CD14-positive monocyte (primary cell): ENCODE results near the gene TTC12. TPM values are rescaled to one million over a fixed set of nuclear protein-coding genes. Genes with fewer than 3 reads are reported as not detected.

ENCODE experiments used
- DNase-seq, 3 donors: peaks; one replicate each; pipeline ENCODE4 v3.0.0-alpha.2; 2011 to 2022
- H2AFZ ChIP-seq: 2 replicates; pipeline ENCODE4 v1.6.0; 2012; ENCODE audit warnings: mild to moderate bottlenecking, low read depth, low read length, inconsistent platforms; ENCODE audit not compliant: insufficient read depth, poor library complexity, severe bottlenecking
- H3K27ac ChIP-seq, 2 donors: 1 replicate in 1 of 2; 2 replicates in 1 of 2; pipeline ENCODE4 v1.5.1; 2012 to 2013; ENCODE audit warnings: low read length in 2 of 2, control low read depth in 1 of 2, inconsistent platforms in 1 of 2, low read depth in 1 of 2, mild to moderate bottlenecking in 1 of 2
- H3K27me3 ChIP-seq, 2 donors: one replicate each; pipeline versions ENCODE4 v1.6.0 to v1.6.1; 2011 to 2013; ENCODE audit warnings: low read length in 2 of 2; ENCODE audit not compliant: control insufficient read depth in 2 of 2, insufficient read depth in 2 of 2
- H3K36me3 ChIP-seq, 2 donors: replicated peaks in 1 of 2; 1 replicate in 1 of 2; 2 replicates in 1 of 2; pipeline versions ENCODE4 v1.5.1 to v1.6.1; 2012 to 2013; ENCODE audit warnings: low read length in 2 of 2, control low read depth in 1 of 2, inconsistent platforms in 1 of 2, mild to moderate bottlenecking in 1 of 2; ENCODE audit not compliant: insufficient read depth in 2 of 2, control insufficient read depth in 1 of 2
- H3K4me1 ChIP-seq, 2 donors: 1 replicate in 1 of 2; 2 replicates in 1 of 2; pipeline versions ENCODE4 v1.5.1 to v1.6.1; 2012 to 2013; ENCODE audit warnings: low read length in 2 of 2, control low read depth in 1 of 2, inconsistent platforms in 1 of 2, mild to moderate bottlenecking in 1 of 2, moderate library complexity in 1 of 2; ENCODE audit not compliant: insufficient read depth in 2 of 2, control insufficient read depth in 1 of 2
- H3K4me2 ChIP-seq: replicated peaks from 2 replicates; pipeline ENCODE3; 2012; ENCODE audit warnings: low read length, moderate library complexity, mild to moderate bottlenecking; ENCODE audit not compliant: poor library complexity, severe bottlenecking; ENCODE audit errors: extremely low read depth
- H3K4me3 ChIP-seq, 3 experiments: fragments of 200-600 bp in 1 of 3; sonication (generic) in 1 of 3; replicated peaks in 1 of 3; 1 replicate in 2 of 3; 2 replicates in 1 of 3; pipeline ENCODE4 v1.5.1; 2011 to 2013; ENCODE audit warnings: low read length in 3 of 3, mild to moderate bottlenecking in 3 of 3, control low read depth in 2 of 3, low read depth in 2 of 3, inconsistent platforms in 1 of 3, moderate library complexity in 1 of 3
- H3K79me2 ChIP-seq: 2 replicates; pipeline ENCODE4 v1.6.0; 2012; ENCODE audit warnings: mild to moderate bottlenecking, control low read depth, inconsistent platforms, low read length, moderate library complexity; ENCODE audit not compliant: insufficient read depth
- H3K9ac ChIP-seq: 2 replicates; pipeline ENCODE4 v1.6.0; 2017; ENCODE audit warnings: low read length, mild to moderate bottlenecking; ENCODE audit not compliant: insufficient read depth, poor library complexity, severe bottlenecking
- H3K9me3 ChIP-seq, 2 donors: replicated peaks in 1 of 2; 1 replicate in 1 of 2; 2 replicates in 1 of 2; pipeline versions ENCODE4 v1.5.1 to v1.6.1; 2012 to 2013; ENCODE audit warnings: low read length in 2 of 2, control low read depth in 1 of 2; ENCODE audit not compliant: control insufficient read depth in 1 of 2, insufficient read depth in 1 of 2
- H4K20me1 ChIP-seq: 2 replicates; pipeline ENCODE4 v1.6.0; 2012; ENCODE audit warnings: mild to moderate bottlenecking, low read length, control low read depth, moderate library complexity; ENCODE audit not compliant: insufficient read depth
- H3K27ac Mint-ChIP-seq, 7 donors: one replicate each; pipeline ENCODE4 v1.8.0; 2020; ENCODE audit warnings: mild to moderate bottlenecking in 7 of 7, mixed read lengths in 7 of 7, moderate library complexity in 6 of 7, inconsistent platforms in 2 of 7
- H3K27me3 Mint-ChIP-seq, 3 donors: one replicate each; pipeline ENCODE4 v1.8.0; 2021 to 2022; ENCODE audit warnings: low read depth in 3 of 3, mild to moderate bottlenecking in 3 of 3, mixed read lengths in 3 of 3, moderate library complexity in 3 of 3, inconsistent platforms in 1 of 3
- H3K36me3 Mint-ChIP-seq, 2 donors: one replicate each; pipeline ENCODE4 v1.8.0; 2020; ENCODE audit warnings: mixed read lengths in 2 of 2, inconsistent platforms in 1 of 2, mild to moderate bottlenecking in 1 of 2
- H3K4me1 Mint-ChIP-seq: one replicate; pipeline ENCODE4 v1.8.0; 2020; ENCODE audit warnings: mild to moderate bottlenecking, mixed read lengths
- H3K4me3 Mint-ChIP-seq, 2 donors: one replicate each; pipeline ENCODE4 v1.8.0; 2020; ENCODE audit warnings: mild to moderate bottlenecking in 2 of 2, mixed read lengths in 2 of 2, moderate library complexity in 1 of 2
- H3K9me3 Mint-ChIP-seq, 7 donors: one replicate each; pipeline ENCODE4 v1.8.0; 2020 to 2022; ENCODE audit warnings: mixed read lengths in 7 of 7, mild to moderate bottlenecking in 6 of 7, moderate library complexity in 6 of 7, inconsistent platforms in 2 of 7
- WGBS: methylation state at CpG from one replicate; pipeline ENCODE4 v1.1.5; 2013; ENCODE audit warnings: missing lambda C conversion rate; ENCODE audit not compliant: insufficient coverage; 5-methylcytosine and 5-hydroxymethylcytosine counted together
- intact Hi-C, 2 donors: fragments of 100-400 bp; cut with micrococcal nuclease; formaldehyde crosslinking; loops; one replicate each; pipeline versions ENCODE4 v1.15.0 to v1.15.1; 2023
- polyA plus RNA-seq, 3 donors: library from polyadenylated mRNA; depleted of rRNA in 1 of 3; unstranded in 2 of 3; stranded (reverse) in 1 of 3; fragments of 300-500 nt in 2 of 3; fragments of >200 nt in 1 of 3; fragmentation: Illumina TruSeq in 2 of 3; gene quantifications; 1 replicate in 2 of 3; 2 replicates in 1 of 3; pipeline ENCODE4 v1.2.3, GENCODE V29; 2012 to 2021
- TF ChIP-seq, protein P1 (sequence below): fragments of 200-600 bp; IDR thresholded peaks from one replicate; pipeline ENCODE4 v1.8.0; 2022; ENCODE audit warnings: antibody characterized with exemption, mild to moderate bottlenecking

Gene TTC12
- polyA plus RNA-seq, 3 donors = 1.7 to 3.0 (median 2.4) TPM

- Histone ChIP-seq H3K9ac (no peak overlapping the region), H3K79me2 (no peaks in the 10 kb centered on the region), H3K27ac (no peak overlapping the region), H2AFZ (no peak overlapping the region), H3K4me2 (no peak overlapping the region), H3K27me3 (no peaks in the 10 kb centered on the region), H3K36me3 (no peaks in the 10 kb centered on the region), H3K9me3 (no peaks in the 10 kb centered on the region), H3K4me3 (no peak overlapping the region), H3K4me1 (no peaks in the 10 kb centered on the region), H4K20me1 (no peaks in the 10 kb centered on the region)
- Mint-ChIP-seq H3K9me3 (peaks cover 0 to 2% (median 0%) of the 10 kb centered on the region in 7 donors), H3K27me3 (peaks cover 0 to 1% (median 0%) of the 10 kb centered on the region in 3 donors), H3K4me3 (no peak overlapping the region), H3K27ac (no peak overlapping the region), H3K4me1 (no peaks in the 10 kb centered on the region), H3K36me3 (no peaks in the 10 kb centered on the region)
- no peak for DNase-seq
- TF ChIP-seq, protein P1, sequence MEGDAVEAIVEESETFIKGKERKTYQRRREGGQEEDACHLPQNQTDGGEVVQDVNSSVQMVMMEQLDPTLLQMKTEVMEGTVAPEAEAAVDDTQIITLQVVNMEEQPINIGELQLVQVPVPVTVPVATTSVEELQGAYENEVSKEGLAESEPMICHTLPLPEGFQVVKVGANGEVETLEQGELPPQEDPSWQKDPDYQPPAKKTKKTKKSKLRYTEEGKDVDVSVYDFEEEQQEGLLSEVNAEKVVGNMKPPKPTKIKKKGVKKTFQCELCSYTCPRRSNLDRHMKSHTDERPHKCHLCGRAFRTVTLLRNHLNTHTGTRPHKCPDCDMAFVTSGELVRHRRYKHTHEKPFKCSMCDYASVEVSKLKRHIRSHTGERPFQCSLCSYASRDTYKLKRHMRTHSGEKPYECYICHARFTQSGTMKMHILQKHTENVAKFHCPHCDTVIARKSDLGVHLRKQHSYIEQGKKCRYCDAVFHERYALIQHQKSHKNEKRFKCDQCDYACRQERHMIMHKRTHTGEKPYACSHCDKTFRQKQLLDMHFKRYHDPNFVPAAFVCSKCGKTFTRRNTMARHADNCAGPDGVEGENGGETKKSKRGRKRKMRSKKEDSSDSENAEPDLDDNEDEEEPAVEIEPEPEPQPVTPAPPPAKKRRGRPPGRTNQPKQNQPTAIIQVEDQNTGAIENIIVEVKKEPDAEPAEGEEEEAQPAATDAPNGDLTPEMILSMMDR = no peak
- 53% methylated on average over 3 of the region's 5 CpGs for WGBS
- intact Hi-C loops = no loop called here
Observed at GRCh38 chr11:113365895-113366294, 51.5 kb downstream of the TTC12 start.

DNA sequence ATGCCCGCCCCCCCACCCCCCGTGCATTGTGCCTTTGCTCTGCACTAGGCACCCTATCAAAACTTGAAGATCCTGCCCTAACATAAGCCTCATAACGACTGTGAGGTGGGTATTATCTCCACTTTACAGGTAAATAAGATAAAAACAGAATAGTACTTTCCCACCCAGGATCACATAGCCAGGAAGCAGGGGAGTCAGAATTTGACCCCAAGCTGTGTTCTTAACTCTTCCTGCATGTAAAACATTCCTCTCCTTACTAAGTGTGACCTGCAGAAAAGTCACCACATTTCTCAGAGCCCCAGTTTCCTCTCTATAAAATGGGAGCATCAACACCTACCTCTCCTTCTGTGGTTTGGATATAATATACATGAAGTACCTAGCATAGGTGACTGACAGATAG, 55.0 kb downstream of the TTC12 start:
- H3K27ac Mint-ChIP-seq = no peak overlapping the region

More for the DNA sequence above, 55.0 kb downstream of the TTC12 start:
- Histone ChIP-seq H3K9me3 (no peaks in the 10 kb centered on the region), H3K4me1 (no peaks in the 10 kb centered on the region), H3K9ac (no peak overlapping the region), H3K27me3 (no peaks in the 10 kb centered on the region), H3K4me2 (no peak overlapping the region), H3K4me3 (no peak overlapping the region), H4K20me1 (no peaks in the 10 kb centered on the region), H3K36me3 (no peaks in the 10 kb centered on the region), H3K79me2 (no peaks in the 10 kb centered on the region), H2AFZ (no peak overlapping the region), H3K27ac (no peak overlapping the region)
- Mint-ChIP-seq H3K27me3 (peaks cover 0 to 1% (median 0%) of the 10 kb centered on the region in 3 donors), H3K4me3 (no peak overlapping the region), H3K36me3 (no peaks in the 10 kb centered on the region), H3K9me3 (peaks cover 0 to 2% (median 0%) of the 10 kb centered on the region in 7 donors), H3K4me1 (no peaks in the 10 kb centered on the region)
- no CpG with 5 or more reads among the region's 3 CpGs for WGBS
- no peak for DNase-seq
- intact Hi-C loops = no loop called here
- TF ChIP-seq, protein P1 = no peak
